Measurements from ENCODE around the gene HS3ST3A1. TPM values are rescaled to one million over a fixed set of nuclear protein-coding genes. Genes with fewer than 3 reads are reported as not detected.

Gene HS3ST3A1
- total RNA-seq, 2 donors from 2014 or later: 0.16 to 0.27 TPM

GRCh38 chr17:13477180-13477611, 124.5 kb downstream of the HS3ST3A1 start:
- intact Hi-C loops (cut with DNase I): no loop called here
- ATAC-seq (no peak), DNase-seq (no peak)

DNA sequence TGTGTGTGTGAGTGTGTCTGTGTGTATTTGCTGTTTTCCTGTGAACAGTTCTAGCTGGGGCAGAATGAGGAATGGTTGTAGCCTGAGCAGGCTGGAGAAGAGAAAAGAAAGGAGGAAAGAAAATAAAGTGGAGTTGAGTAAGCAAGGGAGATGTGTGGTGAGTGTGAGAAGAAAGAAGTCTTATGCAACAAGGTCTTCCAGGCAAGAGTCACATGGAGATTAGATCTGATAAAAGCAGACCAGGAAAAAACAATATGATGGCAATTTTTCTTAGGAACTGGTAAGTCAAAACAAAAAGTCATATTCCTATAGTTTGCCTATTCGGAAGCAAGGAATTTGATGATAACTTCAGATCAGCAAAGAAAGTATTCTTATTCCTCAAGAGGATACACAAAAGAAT, 125.0 kb downstream of the HS3ST3A1 start:
- intact Hi-C loops (cut with DNase I): no loop called here
- DNase-seq (no peak), ATAC-seq (no peak)

GRCh38 chr17:13475574-13476223, 126.0 kb downstream of the HS3ST3A1 start:
- intact Hi-C loops (cut with DNase I): no loop called here
- ATAC-seq: no peak
- DNase-seq: no peak

- ATAC-seq (no peak), DNase-seq (no peak)
- intact Hi-C loops (cut with DNase I): no loop called here
Observed at GRCh38 chr17:13474073-13474800, 127.5 kb downstream of the HS3ST3A1 start.

DNA sequence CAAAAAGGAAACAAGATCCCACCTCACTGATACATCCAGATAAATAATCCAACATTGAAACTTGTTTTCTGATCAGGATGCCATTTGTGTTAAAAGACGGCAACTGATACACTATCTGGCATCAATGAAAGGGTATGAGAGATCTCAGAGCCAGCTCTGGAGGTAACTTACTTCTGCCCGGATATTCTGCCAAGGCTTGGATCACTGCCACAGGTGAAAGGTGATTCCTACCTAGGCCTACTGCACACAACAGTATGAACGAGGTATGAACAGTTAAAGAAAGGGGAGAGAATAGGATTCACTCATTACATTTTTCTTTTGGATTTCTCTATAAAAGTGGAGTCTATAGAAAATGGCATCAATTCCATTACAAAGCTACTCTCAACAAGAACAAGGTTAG, 136.1 kb downstream of the HS3ST3A1 start:
- intact Hi-C loops (cut with DNase I): no loop called here
- no peak for DNase-seq
- ATAC-seq: no peak

GRCh38 chr17:13462673-13463124, 139.0 kb downstream of the HS3ST3A1 start:
- intact Hi-C loops (cut with DNase I): no loop called here
- no peak for ATAC-seq
- no peak for DNase-seq

DNA sequence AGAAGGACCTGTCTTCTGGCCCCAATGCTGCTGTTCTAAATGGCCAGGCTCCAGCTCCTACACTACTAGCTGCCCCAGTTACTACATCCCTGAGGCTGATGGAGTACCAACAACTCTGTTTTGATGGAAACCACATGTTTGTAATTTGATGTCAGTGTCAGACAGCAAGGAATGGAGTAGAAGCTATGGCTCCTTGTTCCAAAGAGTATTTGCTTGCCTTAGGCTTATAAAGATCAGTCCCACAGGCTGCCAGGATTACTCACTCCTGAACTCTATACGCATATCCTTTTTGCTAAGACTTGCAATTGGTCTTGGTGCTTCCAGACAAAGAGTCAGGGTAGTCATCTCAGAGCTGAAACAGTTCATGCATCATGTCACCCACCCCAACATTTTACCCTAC, 139.6 kb downstream of the HS3ST3A1 start:
- ATAC-seq (no peak), DNase-seq (no peak)
- intact Hi-C loops (cut with DNase I): no loop called here

DNA sequence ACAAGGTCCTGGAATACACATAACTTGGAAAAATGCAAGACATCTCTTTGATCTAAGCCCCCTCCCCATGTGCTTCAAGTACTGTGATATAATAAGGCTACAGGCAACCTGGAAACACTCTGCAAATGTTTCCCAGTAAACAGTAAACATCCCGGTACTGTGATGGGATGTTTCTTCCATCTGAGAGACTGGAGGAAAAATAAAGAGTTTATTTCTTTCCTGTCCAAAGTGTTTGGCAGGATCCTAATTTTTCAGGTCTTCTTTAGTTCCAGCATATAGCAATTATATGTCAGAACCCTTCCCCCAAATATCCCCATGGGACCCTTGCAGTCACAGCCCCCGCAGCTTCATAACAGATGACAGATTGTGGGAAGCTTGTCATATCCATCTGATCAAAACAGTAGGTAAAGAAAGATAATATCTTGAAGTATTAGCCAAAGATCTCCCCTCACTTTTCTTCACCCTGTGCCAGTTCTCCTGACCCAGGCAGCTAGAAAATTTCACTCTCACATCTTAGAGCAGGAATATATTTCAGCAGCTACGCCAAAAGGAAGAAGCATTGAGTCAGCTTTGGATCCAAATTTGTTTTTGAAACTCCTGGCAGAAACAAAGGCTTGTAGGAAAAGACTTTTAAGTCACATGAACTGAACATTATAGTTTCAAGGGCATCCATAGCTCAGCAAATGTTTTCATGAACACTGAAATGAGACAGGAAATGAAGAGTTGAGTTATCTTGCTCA, 141.3 kb downstream of the HS3ST3A1 start:
- no peak for DNase-seq
- intact Hi-C loops (cut with DNase I): no loop called here
- ATAC-seq: no peak

DNA sequence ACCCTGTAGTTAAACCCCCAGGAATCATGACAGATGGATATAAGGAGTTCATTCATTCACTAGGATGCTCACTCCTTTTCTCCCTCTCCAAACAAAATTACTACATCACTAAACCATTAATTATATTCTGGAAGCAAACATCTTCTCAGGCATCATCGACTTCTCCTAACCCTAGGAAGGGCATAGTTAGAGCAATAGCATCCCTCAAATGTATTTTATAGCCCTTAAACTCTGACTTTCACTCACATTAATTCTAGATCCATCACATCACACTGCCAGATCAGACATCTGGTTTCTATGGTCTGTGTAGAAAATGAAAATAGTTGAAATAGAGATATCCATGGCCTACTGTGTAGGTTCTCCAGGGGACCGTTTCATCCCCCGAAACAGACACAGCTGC, 143.9 kb downstream of the HS3ST3A1 start:
- intact Hi-C loops (cut with DNase I): no loop called here
- ATAC-seq: no peak
- DNase-seq: no peak

Small RNA genes lying within 50 kb of the gene (microRNA-seq; reads per million reads assigned to microRNA genes)
- 0 reads per million in 2 donors for gene MIR548H3
